HG03439 (cell line): ENCODE results near the gene SLC22A12.

ENCODE experiments used
- ATAC-seq: cut with Tn5 transposase; IDR thresholded peaks from one replicate; pipeline ENCODE4 v1.9.1; 2021; ENCODE audit warnings: mild to moderate bottlenecking, moderate library complexity; ENCODE audit not compliant: unreplicated experiment

The SLC22A12 gene

DNA sequence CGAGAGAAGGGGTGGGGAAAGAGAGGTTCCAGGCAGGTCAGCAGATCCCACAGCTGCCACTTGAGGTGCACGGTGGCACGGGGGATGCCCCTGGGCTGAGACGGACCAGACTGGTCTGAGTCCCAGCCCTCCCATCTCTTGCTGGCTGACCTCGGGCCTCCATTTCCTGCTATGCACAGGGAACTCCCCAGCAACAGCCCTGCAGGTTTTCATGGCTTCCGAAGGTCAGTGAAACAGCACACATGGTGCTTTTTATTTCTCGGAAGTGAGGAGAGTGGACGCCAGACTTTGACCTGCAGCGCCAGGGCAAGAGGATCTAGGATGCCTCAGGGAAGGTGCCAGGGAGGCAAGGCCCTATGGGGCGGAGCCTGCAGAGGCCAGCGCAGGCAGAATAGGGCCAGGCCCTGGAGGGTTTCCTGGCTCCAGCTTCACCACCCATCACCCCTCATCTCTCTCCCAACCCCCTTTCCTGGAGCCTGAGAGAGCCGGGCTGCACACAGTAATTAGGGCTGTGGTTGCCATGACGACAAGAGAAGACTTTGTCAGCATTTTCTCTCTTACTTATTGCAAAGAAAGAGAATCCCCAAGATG is 29.5 kb downstream of the SLC22A12 start:
- ATAC-seq, result no peak

- no peak for ATAC-seq
These were observed 30.4 kb downstream of the SLC22A12 start for GRCh38 chr11:64621283-64622019.

- no peak for ATAC-seq
These were observed 31.7 kb downstream of the SLC22A12 start for GRCh38 chr11:64622681-64623080.

DNA sequence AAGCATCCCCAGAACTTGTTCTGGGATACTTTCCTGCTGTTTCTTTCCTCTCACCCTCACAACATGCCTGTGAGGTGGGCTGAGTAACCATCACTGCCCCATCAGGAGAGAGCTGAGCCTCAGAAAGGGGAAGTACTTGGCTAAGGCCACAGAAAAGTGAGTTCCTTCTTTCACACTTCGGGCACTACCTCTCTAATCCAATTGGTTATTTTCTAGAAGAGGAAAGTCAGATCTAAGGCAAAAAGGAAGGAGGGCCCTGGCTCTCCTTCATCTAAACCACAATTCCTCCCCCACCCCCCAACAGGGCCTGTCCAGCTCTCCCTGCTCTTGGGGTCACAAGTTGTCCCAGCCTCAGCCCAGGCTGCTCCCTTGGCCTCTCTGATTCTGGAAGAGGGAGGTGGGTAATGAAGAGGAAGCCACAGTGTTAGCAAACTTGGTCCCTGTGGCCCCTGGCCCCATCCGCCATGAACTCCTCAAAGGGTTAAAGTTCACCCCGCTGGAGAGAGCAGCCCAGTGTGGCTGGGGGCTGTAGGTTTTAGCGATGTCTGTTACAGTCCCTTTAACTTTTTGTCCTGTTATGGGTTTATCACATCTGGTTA is 34.0 kb downstream of the SLC22A12 start:
- no peak for ATAC-seq

DNA sequence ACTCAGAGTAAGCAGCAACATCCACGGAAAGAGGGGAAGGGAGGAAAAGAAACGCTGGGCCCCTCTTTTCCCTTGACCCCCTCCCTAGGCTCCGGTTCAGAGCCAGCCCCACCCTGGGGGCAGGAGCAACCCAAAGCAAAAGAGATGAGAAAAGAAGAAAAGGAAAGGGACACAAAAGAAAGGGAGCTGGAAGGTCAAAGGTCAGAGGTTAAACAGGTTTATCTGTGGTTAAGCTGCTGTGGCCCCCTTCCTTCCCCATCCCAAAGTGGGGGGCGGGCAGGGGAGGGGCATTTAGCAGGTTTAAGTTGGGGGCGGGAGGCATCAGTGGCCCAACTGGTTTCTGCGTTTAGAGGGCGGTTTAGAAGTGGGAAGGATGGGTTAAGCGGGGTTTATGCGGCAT is 35.6 kb downstream of the SLC22A12 start:
- ATAC-seq, result no peak

GRCh38 chr11:64627371-64627770 is 36.4 kb downstream of the SLC22A12 start:
- ATAC-seq, result no peak

DNA sequence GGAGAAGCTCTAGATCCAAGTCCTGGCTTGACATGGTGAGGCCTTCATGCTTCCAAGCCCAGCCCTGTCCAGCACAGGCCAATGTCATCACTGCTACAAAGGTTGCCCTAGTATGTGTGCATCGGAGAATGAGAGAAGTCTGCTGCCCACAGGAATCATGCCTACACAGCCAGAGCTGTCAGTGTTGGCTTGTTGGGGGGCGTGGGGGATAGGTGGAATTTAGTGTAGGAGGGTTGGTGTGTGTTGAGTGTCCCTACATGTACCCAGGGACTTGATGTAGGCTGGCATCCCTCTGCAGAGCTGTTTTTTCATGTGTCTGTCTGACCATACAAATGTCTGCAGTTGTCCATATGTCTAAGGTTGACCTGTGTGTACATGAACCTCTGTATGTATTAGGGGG is 37.6 kb downstream of the SLC22A12 start:
- no peak for ATAC-seq

- ATAC-seq, result no peak
These were observed 38.1 kb downstream of the SLC22A12 start for GRCh38 chr11:64629103-64629502.

- no peak for ATAC-seq
These were observed 39.0 kb downstream of the SLC22A12 start for GRCh38 chr11:64629796-64630562.

- no peak for ATAC-seq
These were observed 40.7 kb downstream of the SLC22A12 start for GRCh38 chr11:64631675-64632074.

- ATAC-seq, result no peak
These were observed 41.2 kb downstream of the SLC22A12 start for GRCh38 chr11:64632237-64632636.

- ATAC-seq, result no peak
These were observed 41.6 kb downstream of the SLC22A12 start for GRCh38 chr11:64632654-64633053.

DNA sequence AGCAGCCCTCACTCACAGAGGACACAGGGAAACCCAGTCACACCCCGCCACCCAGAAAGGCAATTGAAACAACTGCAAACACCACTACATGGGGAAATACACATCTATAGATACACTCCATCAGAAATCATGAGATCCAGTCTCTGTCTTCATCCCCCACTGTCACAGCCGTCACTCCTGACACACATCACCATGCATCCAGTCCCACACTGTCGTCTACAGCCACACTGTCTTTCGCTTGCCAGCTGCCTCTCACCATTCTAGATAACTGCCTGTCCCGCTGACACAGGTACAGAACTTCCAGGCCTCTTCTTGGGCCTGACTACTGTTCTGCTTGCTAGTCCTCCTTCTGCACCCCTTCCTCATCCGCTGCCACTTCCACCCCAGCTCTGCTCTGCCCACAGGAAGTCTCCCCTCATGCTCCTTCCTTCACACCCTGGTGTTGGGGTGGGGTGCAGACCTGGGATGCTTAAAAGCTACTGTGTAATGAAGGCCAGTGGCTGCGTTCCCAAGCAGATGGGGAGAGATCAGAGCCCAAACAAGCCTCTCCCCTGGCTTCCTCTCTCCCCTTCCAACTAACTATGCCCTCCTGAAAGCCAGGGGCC is 42.6 kb downstream of the SLC22A12 start:
- ATAC-seq, result no peak

DNA sequence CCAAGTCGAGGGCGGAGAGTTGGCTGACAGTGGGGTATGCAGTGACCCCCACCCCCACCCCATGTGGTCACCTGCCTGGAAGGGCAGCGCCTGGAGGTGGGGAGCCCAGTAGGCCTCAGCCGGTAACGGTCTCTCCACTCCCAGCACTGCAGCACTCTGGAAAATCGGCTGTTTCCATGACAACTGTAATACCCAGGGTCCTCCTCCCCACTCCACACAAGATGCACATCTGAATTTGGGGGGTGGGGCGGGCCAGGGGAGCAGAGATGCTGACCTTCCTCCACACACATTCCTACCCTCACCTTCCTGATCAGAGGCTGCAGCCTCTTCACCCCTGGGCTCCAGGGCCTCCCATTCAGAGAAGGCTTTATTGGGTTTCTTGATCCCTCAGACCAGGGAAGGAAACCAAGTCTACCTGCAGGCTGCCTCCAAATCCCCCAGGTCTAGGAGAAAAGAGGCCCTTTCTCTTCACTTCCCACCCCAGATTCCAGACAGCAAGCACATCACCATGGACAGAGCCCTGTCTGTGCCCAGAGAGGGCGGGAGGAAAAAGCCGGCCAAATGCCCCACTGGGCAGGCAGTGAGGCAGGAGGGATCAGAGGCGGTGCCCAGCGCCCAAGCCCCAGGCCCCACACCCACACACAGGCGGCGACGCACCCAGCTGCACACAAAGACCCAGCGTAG is 46.5 kb downstream of the SLC22A12 start:
- ATAC-seq, result no peak

- no peak for ATAC-seq
These were observed 47.1 kb downstream of the SLC22A12 start for GRCh38 chr11:64638018-64638665.

DNA sequence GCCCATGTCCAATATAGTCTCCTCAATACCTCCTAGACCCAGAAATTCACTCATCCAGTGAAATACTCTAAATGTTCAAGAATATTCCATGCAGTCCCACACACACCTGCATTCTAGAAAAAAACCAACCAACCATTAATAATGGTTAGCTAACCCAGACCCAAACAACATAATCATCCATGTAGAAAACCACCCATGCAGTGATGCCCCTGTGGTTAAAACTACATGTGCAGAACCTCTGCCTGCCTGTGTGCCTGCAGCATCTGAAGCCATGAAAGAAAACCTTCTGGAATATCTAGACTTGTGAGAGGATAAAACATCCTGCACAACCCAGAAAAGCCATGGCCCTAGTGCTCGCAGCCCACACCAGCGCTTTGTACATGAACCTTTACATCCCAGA is 47.8 kb downstream of the SLC22A12 start:
- ATAC-seq, result no peak

- no peak for ATAC-seq
These were observed 48.9 kb downstream of the SLC22A12 start for GRCh38 chr11:64639885-64640284.

DNA sequence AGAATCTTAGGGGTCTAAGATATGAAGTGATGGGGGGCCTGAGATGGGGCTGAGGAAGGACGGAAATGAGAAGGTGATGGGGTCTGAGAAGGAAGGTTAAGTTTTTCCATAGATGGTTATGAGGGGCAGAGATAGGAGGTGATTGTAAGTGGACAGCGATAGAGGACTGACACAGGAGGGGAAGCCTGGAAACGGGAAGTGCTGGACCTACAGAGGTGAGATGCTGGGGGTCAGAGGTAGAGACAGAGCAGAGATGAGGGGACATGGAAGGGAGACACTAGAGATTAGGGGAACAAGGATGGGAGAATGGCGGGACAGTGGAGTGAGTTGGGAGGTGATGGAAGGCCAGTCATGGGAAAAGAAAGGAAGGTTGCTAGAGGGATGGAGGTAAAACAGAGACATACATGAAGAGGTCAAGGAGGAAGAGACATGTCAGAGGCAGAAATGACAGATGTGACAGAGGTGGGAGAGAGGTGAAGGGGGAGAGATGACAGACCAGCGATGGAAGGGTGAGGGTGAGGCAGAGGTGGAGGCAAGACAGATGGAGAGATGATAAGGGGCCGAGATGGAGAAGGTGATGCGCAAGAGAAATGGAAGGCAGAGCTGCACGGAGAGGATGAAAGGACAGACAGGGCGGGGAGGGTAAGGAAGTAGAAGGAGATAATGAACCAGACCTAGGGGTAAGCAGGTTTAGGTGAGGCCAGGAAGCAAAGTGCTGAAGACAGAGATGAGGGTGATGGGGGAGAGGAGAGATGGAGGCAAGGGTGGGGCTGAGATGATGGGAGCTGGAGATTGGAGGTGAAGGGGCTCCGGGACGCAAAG is 50.8 kb downstream of the SLC22A12 start:
- no peak for ATAC-seq

DNA sequence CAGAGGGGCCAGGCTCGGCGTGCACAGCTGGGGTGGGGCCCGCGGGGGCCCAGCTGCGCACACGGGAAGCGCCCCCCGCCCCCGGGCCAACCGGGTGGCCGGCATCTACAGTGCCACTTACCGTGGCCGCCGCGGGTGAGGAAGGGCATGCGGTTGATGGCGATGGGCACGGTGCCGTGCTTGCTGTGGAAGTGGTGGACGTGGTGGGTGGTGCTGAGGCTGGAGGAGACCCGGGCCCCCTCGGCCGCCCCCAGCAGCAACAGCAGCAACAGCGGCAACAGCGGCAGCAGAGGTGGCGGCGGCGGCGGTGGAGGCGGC is 51.4 kb downstream of the SLC22A12 start:
- no peak for ATAC-seq
